Activated T-helper 1 cell treated with anti-CD3 and anti-CD28 coated beads, Interleukin-12 subunit alpha, Interleukin-12 subunit beta, Interleukin-2, Interleukin-4 antibody, amounts not matched to agents 30 ng/mL and 10 ng/mL and 1 ng/mL, durations not matched to agents 14 hours and 24 hours and 36 hours (primary cell): ENCODE results near the gene MRPL23. TPM values are rescaled to one million over a fixed set of nuclear protein-coding genes. Genes with fewer than 3 reads are reported as not detected.

Experiments used
- DNase-seq: peaks from one replicate; pipeline ENCODE4 v3.0.0; 2021; ENCODE audit warnings: low spot score
- H3K27ac Mint-ChIP-seq: one replicate; pipeline ENCODE4 v1.8.0; 2021; ENCODE audit warnings: mild to moderate bottlenecking, mixed read lengths
- H3K27me3 Mint-ChIP-seq: one replicate; pipeline ENCODE4 v1.8.0; 2022; ENCODE audit warnings: mild to moderate bottlenecking, moderate library complexity, mixed read lengths; ENCODE audit not compliant: insufficient read depth
- H3K36me3 Mint-ChIP-seq: one replicate; pipeline ENCODE4 v1.8.0; 2021; ENCODE audit warnings: low read depth, mixed read lengths
- H3K4me1 Mint-ChIP-seq: one replicate; pipeline ENCODE4 v1.8.0; 2021; ENCODE audit warnings: low read depth, mixed read lengths
- H3K4me3 Mint-ChIP-seq: one replicate; pipeline ENCODE4 v1.8.0; 2021; ENCODE audit warnings: mild to moderate bottlenecking, moderate library complexity, mixed read lengths
- H3K9me3 Mint-ChIP-seq: one replicate; pipeline ENCODE4 v1.8.0; 2021; ENCODE audit warnings: mixed read lengths
- intact Hi-C: fragments of 100-400 bp; cut with micrococcal nuclease; formaldehyde crosslinking; loops from one replicate; pipeline ENCODE4 v1.15.1; 2024
- total RNA-seq: library from RNA; stranded (reverse); gene quantifications from 2 replicates; pipeline ENCODE4 v1.2.3, GENCODE V29; 2022

MRPL23 gene
- total RNA-seq, 1 donor from 2014 or later: 58.5 TPM

DNA sequence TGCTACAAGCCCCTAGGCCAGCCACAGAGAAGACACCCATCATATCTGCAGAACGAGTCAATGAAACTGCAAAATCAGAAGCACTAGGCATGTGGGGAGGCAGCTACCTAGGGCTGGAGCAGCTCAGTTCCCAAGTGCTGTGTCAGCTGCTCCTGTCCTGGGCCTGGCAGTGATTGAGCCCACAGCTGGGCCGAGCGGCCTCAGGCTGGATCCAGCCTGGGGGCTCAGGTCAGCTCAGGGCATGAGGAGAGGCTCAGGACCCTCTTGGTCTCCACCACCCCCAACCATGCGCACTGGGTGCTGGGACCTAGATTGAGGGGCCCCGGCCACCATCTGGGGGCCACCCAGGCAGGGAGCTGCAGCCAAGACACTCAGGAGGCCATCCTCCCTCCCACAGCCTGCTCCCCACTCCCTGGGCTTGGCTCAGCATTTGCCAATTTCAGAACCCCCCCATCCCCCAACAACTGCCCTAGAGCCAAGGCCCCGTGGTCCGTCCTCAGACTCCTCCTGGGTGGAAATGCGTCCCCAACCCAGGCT is 30.1 kb upstream of the MRPL23 start:
- DNase-seq: no peak
- Mint-ChIP-seq H3K4me3 (no peak overlapping the region), H3K27ac (no peak overlapping the region)

GRCh38 chr11:1917523-1918435 is 29.4 kb upstream of the MRPL23 start:
- H3K4me3 Mint-ChIP-seq: no peak overlapping the region
- H3K27ac Mint-ChIP-seq: no peak overlapping the region
- no peak for DNase-seq
- peaks cover 2% of the 10 kb centered on the region for H3K4me1 Mint-ChIP-seq
- peaks cover 5% of the 10 kb centered on the region for H3K9me3 Mint-ChIP-seq
- H3K27me3 Mint-ChIP-seq: no peaks in the 10 kb centered on the region
- intact Hi-C loops: loop anchor here (1.0 to 5.0 kb wide), 2 partner anchors 35 to 79 kb away; partner anchors contain the start of gene TNNI2
- no peaks in the 10 kb centered on the region for H3K36me3 Mint-ChIP-seq

More for the DNA sequence above, 30.1 kb upstream of the MRPL23 start:
- H3K9me3 Mint-ChIP-seq: peaks cover 5% of the 10 kb centered on the region
- H3K36me3 Mint-ChIP-seq: no peaks in the 10 kb centered on the region
- H3K4me1 Mint-ChIP-seq: no peaks in the 10 kb centered on the region
- intact Hi-C loops: loop anchor here (5.0 kb wide), 1 partner anchor 35 kb away; no protein-coding TSS in a partner anchor
- no peaks in the 10 kb centered on the region for H3K27me3 Mint-ChIP-seq

- DNase-seq: no peak
- Mint-ChIP-seq H3K9me3 (peaks cover 5% of the 10 kb centered on the region), H3K27me3 (peaks cover under 1% of the 10 kb centered on the region), H3K27ac (no peak overlapping the region), H3K4me3 (no peak overlapping the region), H3K4me1 (peaks cover 4% of the 10 kb centered on the region), H3K36me3 (no peaks in the 10 kb centered on the region)
- intact Hi-C loops: loop anchor here (1.0 to 5.0 kb wide), 2 partner anchors 36 to 80 kb away; partner anchors contain the start of gene TNNI2
Observed at GRCh38 chr11:1918436-1919315, 28.5 kb upstream of the MRPL23 start.

DNA sequence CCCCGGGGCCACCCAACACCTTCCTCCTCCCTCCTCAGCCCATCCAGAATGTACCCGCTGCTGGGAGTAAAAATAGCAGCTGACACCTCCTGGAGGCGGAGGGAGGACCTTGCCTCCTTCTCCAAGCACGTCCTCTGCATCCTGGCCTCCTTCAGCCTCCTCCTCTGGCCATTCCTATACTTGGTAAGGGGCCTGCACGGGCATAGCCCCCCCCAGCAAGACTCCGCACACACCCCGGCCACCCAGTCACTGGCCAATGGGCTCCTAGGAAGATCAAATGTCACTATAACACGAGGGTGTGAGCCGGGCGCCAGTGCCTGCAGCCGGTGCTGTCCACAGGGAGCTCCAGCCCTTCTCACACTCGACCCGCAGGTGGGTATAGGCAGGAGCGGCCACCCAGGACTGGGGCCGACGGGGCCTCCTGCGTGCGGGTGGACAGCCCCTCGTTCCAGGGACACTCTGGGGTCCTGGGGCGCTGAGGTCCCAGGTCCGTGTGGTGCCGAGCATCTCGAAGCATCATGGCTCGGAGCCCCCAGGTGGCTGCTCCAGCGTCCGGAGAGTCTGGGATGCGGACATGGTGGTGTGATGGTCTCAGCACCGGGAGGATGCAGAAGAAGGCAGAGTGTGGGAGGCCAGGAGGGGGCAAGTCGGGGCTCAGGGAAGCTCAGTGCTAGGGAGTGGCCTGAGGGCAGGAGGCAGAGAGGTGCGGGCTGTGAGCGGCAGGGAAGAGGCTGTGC is 27.6 kb upstream of the MRPL23 start, which contains the start of gene TNNT3:
Gene TNNT3 (plus strand): TSS at position 313 of the 737 bp plus-strand sequence. CDS start 3,172 bp downstream, outside the sequence.
- peaks cover 5% of the 10 kb centered on the region for H3K9me3 Mint-ChIP-seq
- no peak within 1 kb of the TSS for H3K27ac Mint-ChIP-seq
- no peak for DNase-seq
- H3K36me3 Mint-ChIP-seq: no peaks in the 10 kb centered on the region
- H3K4me3 Mint-ChIP-seq: no peak within 1 kb of the TSS
- peaks cover 3% of the 10 kb centered on the region for H3K27me3 Mint-ChIP-seq
- intact Hi-C loops: loop anchor here (5.0 kb wide), 1 partner anchor 37 kb away; no protein-coding TSS in a partner anchor
- H3K4me1 Mint-ChIP-seq: peaks cover 4% of the 10 kb centered on the region

DNA sequence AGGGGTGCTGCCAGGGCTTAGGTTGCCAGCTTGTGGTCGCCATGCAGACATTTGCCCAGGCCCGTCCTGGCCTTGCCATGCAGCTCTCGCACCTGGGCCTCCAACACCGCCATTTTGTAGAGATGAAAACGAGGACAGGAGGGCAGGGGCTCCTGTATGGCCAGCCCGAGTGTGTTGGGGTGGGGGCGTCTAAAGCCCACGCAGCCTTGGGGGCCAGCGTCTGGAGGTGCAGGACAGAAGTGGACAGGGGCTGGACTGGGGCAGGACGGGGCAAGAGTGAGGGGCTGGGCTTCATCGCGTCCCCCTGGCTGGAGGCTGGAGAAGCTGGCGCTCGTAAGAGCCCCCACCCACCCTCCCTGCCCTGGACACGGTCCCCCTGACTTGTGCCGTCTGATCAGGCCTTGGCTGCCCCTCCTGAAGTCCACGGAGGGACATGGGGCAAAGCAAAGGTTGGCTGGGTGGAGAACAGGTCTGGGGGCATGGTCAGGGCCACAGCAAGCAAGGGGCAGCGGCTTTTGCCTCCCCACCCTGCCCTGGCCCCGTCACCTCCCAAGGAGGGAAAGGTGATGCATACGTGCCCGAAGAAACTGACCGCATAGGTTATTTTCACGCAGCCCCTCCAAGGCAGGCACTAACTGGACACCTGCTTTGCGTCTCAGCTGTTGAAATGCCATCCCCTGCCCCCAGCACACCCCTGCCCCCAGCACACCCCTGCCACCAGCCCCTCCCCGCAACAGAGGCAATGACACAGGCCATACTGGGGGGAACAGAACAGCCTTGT is 26.8 kb upstream of the MRPL23 start:
- Mint-ChIP-seq H3K4me1 (peaks cover 4% of the 10 kb centered on the region), H3K36me3 (no peaks in the 10 kb centered on the region), H3K9me3 (no peaks in the 10 kb centered on the region), H3K27ac (no peak overlapping the region), H3K27me3 (peaks cover 3% of the 10 kb centered on the region), H3K4me3 (no peak overlapping the region)
- no peak for DNase-seq
- intact Hi-C loops: no loop called here

DNA sequence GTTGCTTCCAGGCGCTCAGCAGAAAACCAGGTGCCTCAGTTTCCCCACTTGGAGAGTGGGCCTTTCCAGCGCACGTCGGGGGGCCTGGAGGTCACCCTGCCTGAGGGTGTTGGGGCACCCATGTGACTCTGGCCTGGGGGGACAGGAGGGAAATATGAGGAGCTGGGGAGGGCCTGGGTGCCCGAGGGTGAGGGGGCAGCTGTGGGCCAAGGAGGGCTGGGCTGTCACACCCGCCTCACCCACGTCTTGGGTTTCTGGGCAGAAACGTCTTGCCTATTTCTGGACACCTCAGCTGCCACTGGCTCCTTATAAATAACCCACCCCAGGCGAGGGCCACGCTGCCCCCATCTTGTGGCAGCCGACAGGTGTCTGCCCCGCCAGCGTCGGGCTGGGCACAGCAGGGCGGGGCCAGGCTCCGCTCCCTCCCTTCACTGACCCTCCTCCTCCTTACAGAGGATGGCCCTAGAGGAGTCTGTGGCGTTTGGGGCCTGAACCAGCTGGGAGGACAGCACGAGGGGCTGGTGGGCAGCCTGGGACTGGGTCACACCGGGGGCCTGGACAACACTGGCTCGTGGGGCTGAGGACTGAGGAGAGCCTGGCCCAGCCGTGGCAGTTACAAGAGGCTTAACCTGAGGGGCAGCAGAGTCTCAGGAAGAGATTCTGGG is 26.1 kb upstream of the MRPL23 start:
- H3K4me3 Mint-ChIP-seq: no peak overlapping the region
- intact Hi-C loops: loop anchor here (1.0 kb wide), 1 partner anchor 84 kb away; no protein-coding TSS in a partner anchor
- DNase-seq: no peak
- H3K27ac Mint-ChIP-seq: no peak overlapping the region
- H3K36me3 Mint-ChIP-seq: no peaks in the 10 kb centered on the region
- H3K9me3 Mint-ChIP-seq: no peaks in the 10 kb centered on the region
- H3K4me1 Mint-ChIP-seq: peaks cover 4% of the 10 kb centered on the region
- peaks cover 3% of the 10 kb centered on the region for H3K27me3 Mint-ChIP-seq

DNA sequence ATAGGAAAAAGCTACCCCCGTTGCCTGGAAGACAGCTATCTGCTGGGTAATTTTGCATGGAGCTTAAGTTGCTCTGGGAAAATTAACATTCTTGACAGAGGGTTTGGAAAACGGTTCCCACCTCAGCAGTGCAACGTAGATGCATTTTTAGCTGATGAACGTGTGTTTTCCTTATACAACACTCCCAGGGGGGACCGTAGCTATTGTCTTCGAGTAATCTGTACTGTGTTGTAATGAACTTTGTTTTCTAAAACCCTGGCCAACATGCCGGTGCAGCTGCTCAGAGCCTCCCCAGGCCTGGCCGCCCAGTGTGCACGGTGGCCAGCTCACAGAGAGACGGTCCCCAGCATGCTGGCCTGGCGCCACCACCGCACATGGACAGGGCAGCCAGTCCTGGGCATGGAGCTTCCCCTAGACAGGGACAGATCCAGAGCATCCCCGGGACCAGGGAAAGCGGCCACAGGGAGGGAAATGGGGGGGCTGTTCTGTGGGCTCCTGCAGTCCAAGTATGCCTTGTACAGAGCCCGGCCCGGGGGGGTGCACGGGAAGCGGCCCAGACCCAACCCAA is 25.5 kb upstream of the MRPL23 start:
- intact Hi-C loops: loop anchor here (1.0 kb wide), 1 partner anchor 84 kb away; no protein-coding TSS in a partner anchor
- Mint-ChIP-seq H3K9me3 (no peaks in the 10 kb centered on the region), H3K36me3 (no peaks in the 10 kb centered on the region), H3K4me1 (peaks cover 4% of the 10 kb centered on the region), H3K27me3 (peaks cover 3% of the 10 kb centered on the region), H3K27ac (no peak overlapping the region), H3K4me3 (no peak overlapping the region)
- no peak for DNase-seq

GRCh38 chr11:1922481-1923081 is 24.6 kb upstream of the MRPL23 start:
- DNase-seq: no peak
- intact Hi-C loops: no loop called here
- peaks cover 4% of the 10 kb centered on the region for H3K4me1 Mint-ChIP-seq
- H3K27me3 Mint-ChIP-seq: peaks cover 3% of the 10 kb centered on the region
- H3K9me3 Mint-ChIP-seq: no peaks in the 10 kb centered on the region
- no peaks in the 10 kb centered on the region for H3K36me3 Mint-ChIP-seq
- no peak overlapping the region for H3K27ac Mint-ChIP-seq
- H3K4me3 Mint-ChIP-seq: no peak overlapping the region

DNA sequence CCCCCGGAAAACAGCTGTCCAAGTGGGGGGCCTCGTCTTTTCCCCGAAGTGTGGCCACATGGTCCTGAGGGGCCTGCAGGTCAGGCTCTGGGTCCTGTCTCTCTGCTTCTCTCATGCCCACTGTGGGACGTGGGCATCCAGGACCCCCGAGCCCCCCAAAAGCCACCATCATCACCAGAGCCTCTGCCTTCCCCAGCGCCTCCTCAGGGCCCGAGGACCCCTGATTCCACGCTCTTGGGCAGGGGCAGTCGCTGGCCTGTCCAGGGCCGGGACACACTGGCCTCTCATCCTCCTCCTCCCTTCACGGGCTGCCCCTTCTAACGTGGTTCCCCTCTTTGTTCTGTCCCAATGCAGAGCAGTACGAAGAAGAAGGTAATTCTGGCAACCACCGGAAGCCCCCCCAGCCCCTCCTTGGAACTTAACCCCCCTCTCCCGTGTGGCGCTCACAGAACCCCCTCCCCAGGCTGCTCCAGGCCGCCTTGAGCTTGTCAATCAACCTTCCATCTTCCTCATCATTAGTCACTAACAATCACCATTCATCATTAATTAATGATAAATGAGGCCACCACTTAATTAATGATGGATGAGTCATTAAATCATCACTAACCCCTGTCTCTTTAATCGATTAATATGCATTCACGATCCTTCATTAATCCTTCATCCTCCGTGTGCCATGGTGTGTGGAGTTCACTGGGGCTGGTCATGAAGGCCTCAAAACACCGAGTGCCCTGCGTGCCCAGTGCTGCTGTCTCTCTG is 23.8 kb upstream of the MRPL23 start:
- Mint-ChIP-seq H3K36me3 (no peaks in the 10 kb centered on the region), H3K27me3 (peaks cover 3% of the 10 kb centered on the region), H3K9me3 (no peaks in the 10 kb centered on the region), H3K4me1 (peaks cover 4% of the 10 kb centered on the region), H3K27ac (no peak overlapping the region), H3K4me3 (no peak overlapping the region)
- no peak for DNase-seq
- intact Hi-C loops: no loop called here

GRCh38 chr11:1924181-1924580 is 23.0 kb upstream of the MRPL23 start:
- intact Hi-C loops: no loop called here
- H3K27me3 Mint-ChIP-seq: peaks cover 3% of the 10 kb centered on the region
- peaks cover 4% of the 10 kb centered on the region for H3K4me1 Mint-ChIP-seq
- no peaks in the 10 kb centered on the region for H3K9me3 Mint-ChIP-seq
- no peak overlapping the region for H3K27ac Mint-ChIP-seq
- DNase-seq: no peak
- H3K36me3 Mint-ChIP-seq: no peaks in the 10 kb centered on the region
- no peak overlapping the region for H3K4me3 Mint-ChIP-seq
